MM.1S (cell line): ENCODE data around the gene KCND2.

ENCODE experiments used
- EZH2 ChIP-seq: fragments of 300-600 bp; sonication (generic); optimal IDR thresholded peaks from 2 replicates; pipeline ENCODE3; 2017; ENCODE audit warnings: low read depth, mild to moderate bottlenecking, antibody characterized with exemption, low read length, mixed read lengths
- TF ChIP-seq, protein P1 (sequence below): fragments of 300-600 bp; sonication (generic); IDR thresholded peaks from 2 replicates; pipeline ENCODE4 v1.5.1; 2016; ENCODE audit warnings: antibody characterized with exemption, low read length, mixed read lengths

DNA sequence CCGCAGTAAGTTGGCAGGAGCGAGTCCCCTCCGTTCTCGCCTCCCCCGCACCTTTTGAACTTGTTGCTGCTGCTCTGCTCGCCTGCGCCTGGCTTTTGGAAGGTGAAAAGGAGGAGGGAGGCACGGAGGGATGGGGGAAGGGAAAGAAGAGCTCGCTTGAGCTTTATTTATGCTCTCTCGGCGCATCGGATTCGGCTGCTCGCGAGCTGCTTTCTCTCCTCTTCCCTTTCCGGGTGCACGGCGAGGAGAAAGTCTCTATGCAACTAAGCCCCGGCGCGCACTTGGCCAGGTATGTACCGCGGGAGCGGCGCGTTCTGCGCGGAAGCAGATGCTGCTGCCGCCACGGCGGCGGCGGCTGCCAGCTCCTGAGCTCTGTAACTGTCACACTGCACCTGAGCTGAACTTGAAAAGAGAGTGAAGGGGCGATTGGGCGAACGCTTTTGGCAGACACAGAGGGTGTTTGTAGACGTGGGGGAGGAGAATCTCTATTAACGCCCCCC, 551 bp downstream of the KCND2 start:
- TF ChIP-seq, protein P1, sequence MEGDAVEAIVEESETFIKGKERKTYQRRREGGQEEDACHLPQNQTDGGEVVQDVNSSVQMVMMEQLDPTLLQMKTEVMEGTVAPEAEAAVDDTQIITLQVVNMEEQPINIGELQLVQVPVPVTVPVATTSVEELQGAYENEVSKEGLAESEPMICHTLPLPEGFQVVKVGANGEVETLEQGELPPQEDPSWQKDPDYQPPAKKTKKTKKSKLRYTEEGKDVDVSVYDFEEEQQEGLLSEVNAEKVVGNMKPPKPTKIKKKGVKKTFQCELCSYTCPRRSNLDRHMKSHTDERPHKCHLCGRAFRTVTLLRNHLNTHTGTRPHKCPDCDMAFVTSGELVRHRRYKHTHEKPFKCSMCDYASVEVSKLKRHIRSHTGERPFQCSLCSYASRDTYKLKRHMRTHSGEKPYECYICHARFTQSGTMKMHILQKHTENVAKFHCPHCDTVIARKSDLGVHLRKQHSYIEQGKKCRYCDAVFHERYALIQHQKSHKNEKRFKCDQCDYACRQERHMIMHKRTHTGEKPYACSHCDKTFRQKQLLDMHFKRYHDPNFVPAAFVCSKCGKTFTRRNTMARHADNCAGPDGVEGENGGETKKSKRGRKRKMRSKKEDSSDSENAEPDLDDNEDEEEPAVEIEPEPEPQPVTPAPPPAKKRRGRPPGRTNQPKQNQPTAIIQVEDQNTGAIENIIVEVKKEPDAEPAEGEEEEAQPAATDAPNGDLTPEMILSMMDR, result no peak
- no peak for TF ChIP-seq EZH2
